A172 (cell line): Measurements from ENCODE around the gene PNPT1. TPM values are rescaled to one million over a fixed set of nuclear protein-coding genes. Genes with fewer than 3 reads are reported as not detected.
"Not testable (repeated sequence)": the region's sequence is repeated elsewhere in the genome, so short reads cannot be mapped to it uniquely, and the experiment has no call there.

Source experiments
- DNase-seq: peaks from one replicate; pipeline ENCODE4 v3.0.0-alpha.2; 2015; ENCODE audit warnings: low spot score
- total RNA-seq: library from RNA; depleted of rRNA; stranded (reverse); fragments of >200 nt; shearing (Covaris generic); gene quantifications from 2 replicates; pipeline ENCODE4 v1.2.3, GENCODE V29; 2014; rRNA removed

Gene PNPT1
- total RNA-seq, result 35.1 and 38.8 TPM in 2 replicates

- peak; percentile 89 for DNase-seq
These were observed at the start of gene PNPT1 for GRCh38 chr2:55693181-55694125. TSS of gene PNPT1 (minus strand) at chr2:55693844. CDS start at chr2:55693823, 21 bp downstream.

- no peak for DNase-seq
These were observed 49.4 kb upstream of the PNPT1 start for GRCh38 chr2:55742996-55743395.

GRCh38 chr2:55736019-55736536 lies 42.4 kb upstream of the PNPT1 start:
- not testable (repeated sequence) for DNase-seq

GRCh38 chr2:55734726-55735125 lies 41.1 kb upstream of the PNPT1 start:
- no peak for DNase-seq

GRCh38 chr2:55733335-55733734 lies 39.7 kb upstream of the PNPT1 start:
- no peak for DNase-seq

GRCh38 chr2:55732854-55733253 lies 39.2 kb upstream of the PNPT1 start:
- no peak for DNase-seq

- no peak for DNase-seq
These were observed 35.6 kb upstream of the PNPT1 start for GRCh38 chr2:55729136-55729685.

GRCh38 chr2:55721596-55722215 lies 28.1 kb upstream of the PNPT1 start:
- DNase-seq, result no peak

GRCh38 chr2:55720417-55720816 lies 26.8 kb upstream of the PNPT1 start:
- no peak for DNase-seq

GRCh38 chr2:55719852-55720251 lies 26.2 kb upstream of the PNPT1 start:
- DNase-seq, result no peak

GRCh38 chr2:55718165-55719008 lies 24.7 kb upstream of the PNPT1 start:
- DNase-seq, result peak; percentile 72

- no peak for DNase-seq
These were observed 22.0 kb upstream of the PNPT1 start for GRCh38 chr2:55715626-55716025.

- not testable (repeated sequence) for DNase-seq
These were observed 21.5 kb upstream of the PNPT1 start for GRCh38 chr2:55715178-55715577.

- DNase-seq, result no peak
These were observed 18.9 kb upstream of the PNPT1 start for GRCh38 chr2:55712477-55713060.

- DNase-seq, result no peak
These were observed 16.4 kb upstream of the PNPT1 start for GRCh38 chr2:55710025-55710424.

- DNase-seq, result no peak
These were observed 14.1 kb upstream of the PNPT1 start for GRCh38 chr2:55707751-55708150.

- not testable (repeated sequence) for DNase-seq
These were observed 12.6 kb upstream of the PNPT1 start for GRCh38 chr2:55706258-55706657.

- no peak for DNase-seq
These were observed 11.5 kb upstream of the PNPT1 start for GRCh38 chr2:55705027-55705653.

GRCh38 chr2:55703350-55703749 lies 9.7 kb upstream of the PNPT1 start:
- no peak for DNase-seq

GRCh38 chr2:55692740-55693139 lies 904 bp downstream of the PNPT1 start:
- not testable (repeated sequence) for DNase-seq

- DNase-seq, result no peak
These were observed 21.0 kb downstream of the PNPT1 start for GRCh38 chr2:55672630-55673029.
